OCI-LY7 (cell line): ENCODE data around the gene SORCS1. TPM values are rescaled to one million over a fixed set of nuclear protein-coding genes. Genes with fewer than 3 reads are reported as not detected.

Experiments used
- Bru-seq: library from RNA; stranded (reverse); fragments of 400-500 nt; gene quantifications from one replicate; lab custom pipeline; 2021; lab: Mats Ljungman, UMichigan
- BruChase-seq, 2 experiments: library from RNA; stranded (reverse); fragments of 400-500 nt; gene quantifications; one replicate each; lab custom pipeline; 2021; lab: Mats Ljungman, UMichigan
- BruUV-seq: library from RNA; stranded (reverse); fragments of 400-500 nt; replicated peaks from 2 replicates; lab custom pipeline; 2021; lab: Mats Ljungman, UMichigan
- CTCF ChIA-PET: fragments of 300-600 bp; sonication (Branson Sonifier 250); formaldehyde crosslinking; loops from one replicate; lab custom pipeline; 2022; ENCODE audit warnings: antibody characterized with exemption; ENCODE audit not compliant: unreplicated experiment; lab: Charles Lee
- POLR2A ChIA-PET: fragments of 300-600 bp; sonication (Branson Sonifier 250); formaldehyde crosslinking; loops from one replicate; lab custom pipeline; 2022; ENCODE audit warnings: antibody characterized with exemption; lab: Charles Lee
- DNase-seq: peaks from one replicate; pipeline ENCODE4 v3.0.0-alpha.2; 2015; ENCODE audit warnings: low spot score
- H2AFZ ChIP-seq: fragments of 200-600 bp; sonication (generic), shearing (Covaris generic); 2 replicates; pipeline ENCODE4 v1.6.1; 2014; ENCODE audit warnings: mild to moderate bottlenecking, antibody characterized with exemption, low read length, moderate library complexity
- H3K27ac ChIP-seq: fragments of 200-600 bp; sonication (generic); 2 replicates; pipeline ENCODE4 v1.5.1; 2014; ENCODE audit warnings: mixed run types, low read depth, mild to moderate bottlenecking, moderate library complexity, low read length, inconsistent platforms; ENCODE audit not compliant: poor library complexity, severe bottlenecking
- H3K36me3 ChIP-seq: fragments of 200-600 bp; sonication (generic); 2 replicates; pipeline ENCODE4 v1.6.1; 2014; ENCODE audit warnings: mild to moderate bottlenecking, antibody characterized with exemption, low read length, moderate library complexity, mixed read lengths; ENCODE audit not compliant: insufficient read depth
- H3K4me1 ChIP-seq: fragments of 200-600 bp; sonication (generic); 2 replicates; pipeline ENCODE4 v1.5.1; 2014; ENCODE audit warnings: mild to moderate bottlenecking, low read length; ENCODE audit not compliant: insufficient read depth, poor library complexity, severe bottlenecking
- H3K4me2 ChIP-seq: fragments of 200-600 bp; sonication (generic); 2 replicates; pipeline ENCODE4 v1.6.1; 2014; ENCODE audit warnings: mild to moderate bottlenecking, low read length
- H3K4me3 ChIP-seq: fragments of 200-600 bp; sonication (generic); 2 replicates; pipeline ENCODE4 v1.5.1; 2014; ENCODE audit warnings: mild to moderate bottlenecking, low read depth, low read length; ENCODE audit not compliant: poor library complexity, severe bottlenecking
- H3K79me2 ChIP-seq: fragments of 200-600 bp; sonication (generic); 2 replicates; pipeline ENCODE4 v1.6.1; 2016; ENCODE audit warnings: low read depth, mild to moderate bottlenecking, low read length, moderate library complexity, mixed read lengths; ENCODE audit not compliant: insufficient read depth
- H3K9me2 ChIP-seq: fragments of 200-600 bp; sonication (generic); 2 replicates; pipeline ENCODE4 v1.6.1; 2016; ENCODE audit warnings: mild to moderate bottlenecking, low read length, mixed read lengths; ENCODE audit not compliant: insufficient read depth
- H3K9me3 ChIP-seq: fragments of 200-600 bp; sonication (generic); 2 replicates; pipeline ENCODE4 v1.6.1; 2014; ENCODE audit warnings: mild to moderate bottlenecking, mixed run types, low read length, mixed read lengths
- H4K20me1 ChIP-seq: fragments of 200-600 bp; sonication (generic); 2 replicates; pipeline ENCODE4 v1.6.1; 2014; ENCODE audit warnings: mild to moderate bottlenecking, antibody characterized with exemption, low read length, moderate library complexity, mixed read lengths; ENCODE audit not compliant: insufficient read depth
- CTCF ChIP-seq: fragments of 200-600 bp; sonication (generic); conservative IDR thresholded peaks from 2 replicates; pipeline ENCODE4 v1.5.1; 2014; ENCODE audit warnings: mild to moderate bottlenecking, antibody characterized with exemption, low read length, moderate library complexity, mixed read lengths
- EZH2phosphoT487 ChIP-seq: fragments of 200-600 bp; sonication (generic); IDR thresholded peaks from 2 replicates; pipeline ENCODE4 v1.6.1; 2018; ENCODE audit warnings: low read depth, borderline replicate concordance, mild to moderate bottlenecking, mixed run types, antibody characterized with exemption, low read length, moderate library complexity, mixed read lengths
- intact Hi-C: fragments of 100-400 bp; cut with micrococcal nuclease; formaldehyde crosslinking; loops from one replicate; pipeline ENCODE4 v1.10.0; 2022; ENCODE audit not compliant: unreplicated experiment
- long read RNA-seq: library from polyadenylated mRNA; stranded (forward); transcript quantifications from one replicate; pipeline ENCODE4 v2.0.0, GENCODE V29; 2022
- total RNA-seq, 2 experiments: library from RNA; depleted of rRNA in 1 of 2; stranded (reverse); fragments of >200 nt in 1 of 2; shearing (Covaris generic) in 1 of 2; gene quantifications; 2 replicates each; pipeline ENCODE4 v1.2.3, GENCODE V29; 2014 to 2022

The SORCS1 gene
- total RNA-seq (2014; rRNA removed; shearing (Covaris generic)) (not detected in 2 replicates), total RNA-seq (2022) (not detected in 2 replicates), Bru-seq, nascent RNA (percentile 1 among the genes with signal in this experiment), BruChase-seq, experiment 1, labeled RNA remaining after a 6-hour chase (percentile 0 among the genes with signal in this experiment), BruChase-seq, experiment 2, labeled RNA remaining after a 2-hour chase (percentile 0 among the genes with signal in this experiment)
- long read RNA-seq: 0 reads

GRCh38 chr10:107163881-107164861 is at the start of gene SORCS1:
Gene SORCS1 (minus strand): TSS chr10:107164706.
- no peaks in the 10 kb centered on the region for H3K9me2 ChIP-seq
- H4K20me1 ChIP-seq: no peaks in the 10 kb centered on the region
- no peak within 1 kb of the TSS for H2AFZ ChIP-seq
- H3K4me2 ChIP-seq: no peak within 1 kb of the TSS
- POLR2A ChIA-PET: no interaction called here
- no peak within 1 kb of the TSS for H3K4me3 ChIP-seq
- CTCF ChIA-PET: no interaction called here
- no peak for TF ChIP-seq EZH2phosphoT487
- no peak for TF ChIP-seq CTCF
- no peak within 1 kb of the TSS for H3K27ac ChIP-seq
- H3K4me1 ChIP-seq: no peaks in the 10 kb centered on the region
- no peaks in the 10 kb centered on the region for H3K36me3 ChIP-seq
- DNase-seq: no peak
- no peaks in the 10 kb centered on the region for H3K9me3 ChIP-seq
- intact Hi-C loops: no loop called here
- no TSS peak for BruUV-seq
- H3K79me2 ChIP-seq: no peaks in the 10 kb centered on the region

- CTCF ChIA-PET: no interaction called here
Observed at GRCh38 chr10:107214261-107214660, 49.8 kb upstream of the SORCS1 start.

More at GRCh38 chr10:107214261-107214660, 49.8 kb upstream of the SORCS1 start:
- BruUV-seq: no TSS peak
- no peak overlapping the region for H3K4me3 ChIP-seq
- no peak for TF ChIP-seq CTCF
- TF ChIP-seq EZH2phosphoT487: no peak
- H2AFZ ChIP-seq: no peak overlapping the region
- DNase-seq: no peak
- no peaks in the 10 kb centered on the region for H3K79me2 ChIP-seq
- H3K4me2 ChIP-seq: no peak overlapping the region
- H3K4me1 ChIP-seq: no peaks in the 10 kb centered on the region
- H3K27ac ChIP-seq: no peak overlapping the region
- H3K36me3 ChIP-seq: no peaks in the 10 kb centered on the region
- no peaks in the 10 kb centered on the region for H3K9me3 ChIP-seq
- H3K9me2 ChIP-seq: no peaks in the 10 kb centered on the region
- no peaks in the 10 kb centered on the region for H4K20me1 ChIP-seq
- intact Hi-C loops: no loop called here
- POLR2A ChIA-PET: no interaction called here
